Spleen (tissue), 11 donors: ENCODE measurements around the gene OLA1. TPM values are rescaled to one million over a fixed set of nuclear protein-coding genes. Genes with fewer than 3 reads are reported as not detected.

Experiments used
- DNase-seq: peaks from one replicate; pipeline ENCODE4 v3.0.0-alpha.2; 2020
- H3K27ac ChIP-seq, 8 donors: fragments of 200-600 bp; sonication (generic) in 7 of 8; 1 replicate in 4 of 8; 2 replicates in 4 of 8; pipeline versions ENCODE4 v1.5.0 to v1.8.0; 2016 to 2021; ENCODE audit warnings: inconsistent platforms in 4 of 8, mild to moderate bottlenecking in 4 of 8, moderate library complexity in 1 of 8
- H3K27me3 ChIP-seq, 7 donors: fragments of 200-600 bp; sonication (generic) in 6 of 7; replicated peaks in 1 of 7; 1 replicate in 4 of 7; 2 replicates in 3 of 7; pipeline versions ENCODE4 v1.5.0 to v1.8.0; 2016 to 2021; ENCODE audit warnings: inconsistent platforms in 3 of 7, mild to moderate bottlenecking in 1 of 7
- H3K36me3 ChIP-seq, 6 donors: fragments of 200-600 bp; sonication (generic) in 5 of 6; 1 replicate in 4 of 6; 2 replicates in 2 of 6; pipeline versions ENCODE4 v1.5.0 to v1.8.0; 2016 to 2021; ENCODE audit warnings: inconsistent platforms in 2 of 6
- H3K4me1 ChIP-seq, 6 donors: fragments of 200-600 bp; sonication (generic) in 5 of 6; 1 replicate in 3 of 6; 2 replicates in 3 of 6; pipeline versions ENCODE4 v1.5.0 to v1.8.0; 2016 to 2021; ENCODE audit warnings: inconsistent platforms in 3 of 6
- H3K4me3 ChIP-seq, 8 donors: fragments of 200-600 bp; sonication (generic) in 7 of 8; 1 replicate in 4 of 8; 2 replicates in 4 of 8; pipeline versions ENCODE4 v1.5.0 to v1.8.0; 2016 to 2021; ENCODE audit warnings: inconsistent platforms in 4 of 8, mild to moderate bottlenecking in 4 of 8, moderate library complexity in 2 of 8
- H3K9me3 ChIP-seq, 8 donors: fragments of 200-600 bp; sonication (generic) in 7 of 8; 1 replicate in 4 of 8; 2 replicates in 4 of 8; pipeline versions ENCODE4 v1.5.0 to v1.8.0; 2016 to 2021; ENCODE audit warnings: inconsistent platforms in 4 of 8
- POLR2A ChIP-seq, 3 donors: fragments of 450-650 bp; IDR thresholded peaks; one replicate each; pipeline ENCODE4 v1.5.1; 2017; ENCODE audit warnings: antibody characterized with exemption in 3 of 3, mild to moderate bottlenecking in 1 of 3
- POLR2AphosphoS5 ChIP-seq, 3 donors: sonication (generic); formaldehyde crosslinking; IDR thresholded peaks; one replicate each; pipeline ENCODE4 v1.5.1; 2017; ENCODE audit warnings: antibody characterized with exemption in 3 of 3
- WGBS, 5 donors: extraction: QIAGEN DNeasy Blood & Tissue Kit in 3 of 5; methylation state at CpG; one replicate each; pipeline versions ENCODE4 v1.1.5 to v1.1.7; 2013 to 2018; 5-methylcytosine and 5-hydroxymethylcytosine counted together
- intact Hi-C: fragments of 100-400 bp; cut with DNase I; formaldehyde crosslinking; loops from one replicate; pipeline ENCODE4 v1.15.0; 2023; ENCODE audit warnings: low total_unique reads
- polyA plus RNA-seq, 3 donors: library from polyadenylated mRNA; stranded (reverse); fragments of 200-250 nt; gene quantifications; one replicate each; pipeline ENCODE4 v1.2.1, GENCODE V29; 2013
- total RNA-seq, 7 donors: library from RNA; depleted of rRNA in 3 of 7; stranded (reverse); fragments of >200 nt in 3 of 7; fragmentation: NEBNext Ultra II Directional in 4 of 7; extraction: Animal tissue kit (Norgen Biotek cat#: 25700) in 4 of 7; gene quantifications; one replicate each; pipeline versions ENCODE4 v1.1.0 to v1.2.1, GENCODE V29; 2016 to 2021
- TF ChIP-seq, protein P1 (sequence below), 11 experiments: fragments of 200-600 bp in 7 of 11; fragments of 450-650 bp in 4 of 11; sonication (generic) in 4 of 11; IDR thresholded peaks in 8 of 11; conservative IDR thresholded peaks in 3 of 11; 1 replicate in 7 of 11; 2 replicates in 4 of 11; pipeline versions ENCODE4 v1.4.0 to v1.8.0; 2016 to 2021; ENCODE audit warnings: antibody characterized with exemption in 11 of 11, inconsistent platforms in 4 of 11, mild to moderate bottlenecking in 1 of 11
- donor health status: healthy with polysubstance abuse.
- donor health status: DM: no; HTN: no; CAD: no; lungs with moderate emphysema.
- donor health status: DM: no; HTN: no; CAD: no.
- donor health status: Bipolar disorder and iron deficiency.
- donor health status: healthy.
- donor health status: DM: no; HTN: no; CAD: no.
- donor health status: DM: yes; HTN: yes; CAD: no.

The OLA1 gene
- total and polyA plus RNA-seq, 10 donors = 35.0 to 66.0 (median 42.0) TPM

- peaks cover 0 to 4% (median 0%) of the 10 kb centered on the region in 6 donors for H3K4me1 ChIP-seq
- no peak overlapping the region for H3K4me3 ChIP-seq
- no peak for DNase-seq
- TF ChIP-seq POLR2A (IDR thresholded peaks at IDR 0.05) (no peak), POLR2AphosphoS5 (IDR thresholded peaks at IDR 0.05) (no peak)
- TF ChIP-seq, protein P1, sequence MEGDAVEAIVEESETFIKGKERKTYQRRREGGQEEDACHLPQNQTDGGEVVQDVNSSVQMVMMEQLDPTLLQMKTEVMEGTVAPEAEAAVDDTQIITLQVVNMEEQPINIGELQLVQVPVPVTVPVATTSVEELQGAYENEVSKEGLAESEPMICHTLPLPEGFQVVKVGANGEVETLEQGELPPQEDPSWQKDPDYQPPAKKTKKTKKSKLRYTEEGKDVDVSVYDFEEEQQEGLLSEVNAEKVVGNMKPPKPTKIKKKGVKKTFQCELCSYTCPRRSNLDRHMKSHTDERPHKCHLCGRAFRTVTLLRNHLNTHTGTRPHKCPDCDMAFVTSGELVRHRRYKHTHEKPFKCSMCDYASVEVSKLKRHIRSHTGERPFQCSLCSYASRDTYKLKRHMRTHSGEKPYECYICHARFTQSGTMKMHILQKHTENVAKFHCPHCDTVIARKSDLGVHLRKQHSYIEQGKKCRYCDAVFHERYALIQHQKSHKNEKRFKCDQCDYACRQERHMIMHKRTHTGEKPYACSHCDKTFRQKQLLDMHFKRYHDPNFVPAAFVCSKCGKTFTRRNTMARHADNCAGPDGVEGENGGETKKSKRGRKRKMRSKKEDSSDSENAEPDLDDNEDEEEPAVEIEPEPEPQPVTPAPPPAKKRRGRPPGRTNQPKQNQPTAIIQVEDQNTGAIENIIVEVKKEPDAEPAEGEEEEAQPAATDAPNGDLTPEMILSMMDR (IDR thresholded peaks at IDR 0.05 in 8 of 11, conservative IDR thresholded peaks at IDR 0.05 in 3 of 11) = no peak
- H3K9me3 ChIP-seq = peaks cover 0 to 12% (median 2%) of the 10 kb centered on the region in 8 donors
- 88 to 98% (median 97%) methylated on average over 8 of the region's 8 CpGs for WGBS, 5 donors
- no peak overlapping the region for H3K27ac ChIP-seq
- H3K27me3 ChIP-seq = no peaks in the 10 kb centered on the region
- intact Hi-C loops = no loop called here
- H3K36me3 ChIP-seq = no peaks in the 10 kb centered on the region
Measured at GRCh38 chr2:174054926-174055325, 193.4 kb downstream of the OLA1 start.

GRCh38 chr2:174053355-174054151 lies 194.8 kb downstream of the OLA1 start:
- H3K4me3 ChIP-seq = no peak overlapping the region
- intact Hi-C loops = no loop called here
- H3K36me3 ChIP-seq = no peaks in the 10 kb centered on the region
- no peak overlapping the region for H3K27ac ChIP-seq
- H3K4me1 ChIP-seq = no peaks in the 10 kb centered on the region
- WGBS, 5 donors = 53 to 64% (median 61%) methylated on average over 10 of the region's 10 CpGs
- no peaks in the 10 kb centered on the region for H3K27me3 ChIP-seq
- TF ChIP-seq POLR2AphosphoS5 (IDR thresholded peaks at IDR 0.05) = no peak
- no peak for DNase-seq
- peaks cover 0 to 5% (median under 1%) of the 10 kb centered on the region in 8 donors for H3K9me3 ChIP-seq

DNA sequence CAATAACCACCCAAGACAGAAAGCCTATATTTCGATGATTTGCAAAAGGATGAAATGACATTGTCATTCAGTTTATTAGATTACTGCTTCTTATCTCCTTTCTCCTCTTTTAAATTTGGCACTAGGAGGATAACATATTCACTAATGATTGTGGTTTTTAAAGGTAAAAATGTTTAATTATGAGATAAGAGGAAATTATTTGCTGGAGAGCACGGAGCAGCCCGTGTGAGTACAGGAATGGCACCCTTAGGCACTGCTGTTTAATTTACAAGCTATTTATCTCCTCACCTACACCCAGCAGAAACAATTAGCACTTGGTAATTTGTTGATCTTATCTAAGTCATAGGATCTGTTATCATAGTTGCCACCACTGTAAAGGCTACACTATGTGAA lies 195.8 kb downstream of the OLA1 start:
- TF ChIP-seq POLR2A (IDR thresholded peaks at IDR 0.05) (no peak), POLR2AphosphoS5 (IDR thresholded peaks at IDR 0.05) (no peak)
- TF ChIP-seq, protein P1 (IDR thresholded peaks at IDR 0.05 in 8 of 11, conservative IDR thresholded peaks at IDR 0.05 in 3 of 11) = no peak
- H3K4me1 ChIP-seq = no peaks in the 10 kb centered on the region
- WGBS, 5 donors = 73 to 86% (median 77%) methylated on average over 3 of the region's 3 CpGs
- intact Hi-C loops = no loop called here
- no peaks in the 10 kb centered on the region for H3K36me3 ChIP-seq
- no peaks in the 10 kb centered on the region for H3K27me3 ChIP-seq
- no peaks in the 10 kb centered on the region for H3K9me3 ChIP-seq
- H3K27ac ChIP-seq = no peak overlapping the region
- no peak overlapping the region for H3K4me3 ChIP-seq
- DNase-seq = no peak

DNA sequence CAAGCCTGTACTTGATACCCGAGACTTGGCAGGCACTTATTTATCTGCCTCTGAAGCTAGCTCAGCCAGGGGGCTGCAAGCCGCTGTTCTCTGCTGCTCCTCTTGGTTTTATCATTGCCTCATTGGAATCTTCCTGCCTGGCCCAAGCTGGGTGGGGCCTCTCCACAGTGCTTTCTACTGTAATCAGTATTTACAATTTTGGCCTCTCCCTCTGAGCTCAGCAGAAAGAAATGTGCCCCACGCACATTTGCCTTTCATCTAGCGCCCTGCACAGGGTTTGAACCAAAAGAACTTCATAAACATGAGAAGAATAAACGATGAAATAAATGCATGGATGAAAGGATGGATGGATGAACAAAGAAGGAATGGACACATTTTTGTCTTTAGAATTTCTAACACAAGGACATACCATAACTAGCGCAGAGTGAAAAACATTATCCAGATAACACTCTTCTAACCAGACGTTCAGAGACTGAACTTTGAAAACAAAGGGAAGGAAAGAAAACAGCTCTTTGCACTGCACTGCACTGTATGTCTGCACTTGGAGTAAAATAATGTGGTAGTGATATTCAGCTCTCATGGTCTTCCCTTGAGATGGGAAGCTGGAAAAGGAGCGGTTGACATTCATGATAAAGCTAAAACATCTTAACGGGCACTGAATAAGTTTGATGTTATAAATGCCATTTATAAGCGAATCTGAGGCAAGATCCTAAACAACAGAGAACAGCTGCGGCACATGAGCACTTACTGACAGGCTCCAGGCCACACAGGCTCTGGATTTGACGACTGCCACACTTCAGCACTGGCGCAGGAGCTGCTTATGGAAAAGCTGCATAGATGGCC lies 196.4 kb downstream of the OLA1 start:
- H3K9me3 ChIP-seq = no peaks in the 10 kb centered on the region
- H3K4me1 ChIP-seq = no peaks in the 10 kb centered on the region
- TF ChIP-seq POLR2A (IDR thresholded peaks at IDR 0.05) (no peak), POLR2AphosphoS5 (IDR thresholded peaks at IDR 0.05) (no peak)
- TF ChIP-seq, protein P1 (IDR thresholded peaks at IDR 0.05 in 8 of 11, conservative IDR thresholded peaks at IDR 0.05 in 3 of 11) = no peak
- H3K27me3 ChIP-seq = no peaks in the 10 kb centered on the region
- no peak overlapping the region for H3K27ac ChIP-seq
- 74 to 89% (median 84%) methylated on average over 13 of the region's 13 CpGs for WGBS, 5 donors
- H3K4me3 ChIP-seq = no peak overlapping the region
- intact Hi-C loops = no loop called here
- no peak for DNase-seq
- H3K36me3 ChIP-seq = no peaks in the 10 kb centered on the region
